H1 (cell line): ENCODE results near the gene CHCHD6. TPM values are rescaled to one million over a fixed set of nuclear protein-coding genes. Genes with fewer than 3 reads are reported as not detected.

Experiments
- CREB1 ChIP-seq: IDR thresholded peaks from 2 replicates; pipeline ENCODE4 v1.6.1; 2012; ENCODE audit warnings: inconsistent platforms
- MAFK ChIP-seq: IDR thresholded peaks from 2 replicates; pipeline ENCODE4 v1.6.1; 2012; ENCODE audit warnings: low read depth, mild to moderate bottlenecking, improper control_type of control experiment, low read length
- RNF2 ChIP-seq: fragments of 200-900, 300-1000 bp; sonication (generic); IDR thresholded peaks from 2 replicates; pipeline ENCODE4 v1.7.1; 2016; ENCODE audit warnings: borderline replicate concordance, low read depth, mild to moderate bottlenecking, antibody characterized with exemption, low read length; ENCODE audit not compliant: poor library complexity, severe bottlenecking; ENCODE audit errors: missing control alignments
- SAP30 ChIP-seq: fragments of 300-600 bp; sonication (generic); IDR thresholded peaks from 2 replicates; pipeline ENCODE4 v1.7.1; 2012; ENCODE audit warnings: low read length, moderate library complexity, mild to moderate bottlenecking, inconsistent platforms; ENCODE audit not compliant: insufficient read depth, insufficient replicate concordance
- polyA plus RNA-seq, 7 experiments: library from polyadenylated mRNA; depleted of rRNA in 3 of 7; stranded (reverse) in 5 of 7; unstranded in 2 of 7; fragments of >200 nt in 5 of 7; fragments of 200-250 nt in 2 of 7; gene quantifications; 1 replicate in 5 of 7; 2 replicates in 1 of 7; 4 replicates in 1 of 7; pipeline versions ENCODE4 v1.2.1 to v1.2.3, GENCODE V29; 2011 to 2013; ENCODE audit warnings: missing spikeins in 2 of 7, mixed read lengths in 2 of 7
- total RNA-seq: library from RNA; stranded (reverse); fragmentation: NEBNext Ultra II Directional; extraction: Animal tissue kit (Norgen Biotek cat#: 25700); gene quantifications from 2 replicates; pipeline ENCODE4 v1.2.1, GENCODE V29; 2021

Gene CHCHD6
- total and polyA plus RNA-seq, 2 of the 8 experiments (the other 6 are each of a cell fraction or from before 2014, with no cell fraction given): 32.4 to 37.6 TPM

DNA sequence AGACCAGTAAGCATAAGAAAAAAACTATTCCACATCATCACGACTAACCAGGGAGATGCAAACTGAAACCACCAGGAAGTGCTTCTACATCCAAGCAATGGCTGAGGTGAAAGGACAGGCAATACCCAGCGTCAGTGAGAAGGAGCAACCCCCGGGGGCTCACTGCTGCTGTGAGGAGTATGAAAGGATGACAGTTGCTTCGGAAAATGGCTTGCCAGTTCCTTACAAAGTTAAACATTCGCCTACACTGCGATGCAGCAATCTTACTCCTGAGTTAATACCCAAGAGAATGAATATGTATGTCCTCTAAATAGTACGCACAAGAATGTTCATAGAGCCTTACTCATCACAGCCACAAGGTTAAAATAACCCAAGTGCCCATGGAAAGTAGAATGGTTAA, 265.5 kb downstream of the CHCHD6 start (continued):
- TF ChIP-seq RNF2 (no peak), MAFK (no peak), SAP30 (no peak), CREB1 (no peak)
